HEK293T (cell line): ENCODE measurements around the gene SLAMF8.

Experiments used
- ARNT ChIP-seq: fragments of 450-650 bp; IDR thresholded peaks from 2 replicates; pipeline ENCODE4 v1.6.1; 2017; ENCODE audit warnings: mild to moderate bottlenecking
- BHLHE40 ChIP-seq: fragments of 450-650 bp; IDR thresholded peaks from 2 replicates; pipeline ENCODE4 v1.6.1; 2016; ENCODE audit warnings: mild to moderate bottlenecking, moderate library complexity, borderline replicate concordance
- ELF4 ChIP-seq: fragments of 450-650 bp; IDR thresholded peaks from 2 replicates; pipeline ENCODE4 v1.6.1; 2017; ENCODE audit warnings: antibody characterized with exemption
- FOXA1 ChIP-seq: fragments of 450-650 bp; IDR thresholded peaks from 2 replicates; pipeline ENCODE4 v1.6.1; 2016; ENCODE audit warnings: mild to moderate bottlenecking
- FOXK2 ChIP-seq: fragments of 450-650 bp; IDR thresholded peaks from 2 replicates; pipeline ENCODE4 v1.6.1; 2016; ENCODE audit warnings: mild to moderate bottlenecking
- FOXM1 ChIP-seq: fragments of 450-650 bp; IDR thresholded peaks from 2 replicates; pipeline ENCODE4 v1.6.1; 2017; ENCODE audit warnings: mild to moderate bottlenecking, borderline replicate concordance
- HDGF ChIP-seq: fragments of 450-650 bp; IDR thresholded peaks from 2 replicates; pipeline ENCODE4 v1.6.1; 2017; ENCODE audit warnings: antibody characterized with exemption, borderline replicate concordance
- L3MBTL2 ChIP-seq: fragments of 450-650 bp; conservative IDR thresholded peaks from 2 replicates; pipeline ENCODE4 v1.6.1; 2016; ENCODE audit warnings: mild to moderate bottlenecking
- LEF1 ChIP-seq: fragments of 450-650 bp; IDR thresholded peaks from 2 replicates; pipeline ENCODE4 v1.6.1; 2017; ENCODE audit warnings: mild to moderate bottlenecking, borderline replicate concordance
- NFRKB ChIP-seq: fragments of 450-650 bp; IDR thresholded peaks from 2 replicates; pipeline ENCODE4 v1.6.1; 2016; ENCODE audit warnings: mild to moderate bottlenecking, moderate library complexity
- SP1 ChIP-seq: fragments of 450-650 bp; IDR thresholded peaks from 2 replicates; pipeline ENCODE4 v1.6.1; 2017
- SUZ12 ChIP-seq: fragments of 450-650 bp; IDR thresholded peaks from 2 replicates; pipeline ENCODE4 v1.6.1; 2016; ENCODE audit warnings: mild to moderate bottlenecking
- ZNF384 ChIP-seq: fragments of 450-650 bp; IDR thresholded peaks from 2 replicates; pipeline ENCODE4 v1.6.1; 2016
- TF ChIP-seq, protein P1 (sequence below): fragments of 450-650 bp; IDR thresholded peaks from 2 replicates; pipeline ENCODE4 v1.6.1; 2016

- TF ChIP-seq FOXM1: no peak
- no peak for TF ChIP-seq BHLHE40
- TF ChIP-seq ARNT: no peak
- no peak for TF ChIP-seq ZNF384
- no peak for TF ChIP-seq FOXA1
- TF ChIP-seq FOXK2: no peak
- no peak for TF ChIP-seq SP1
- TF ChIP-seq SUZ12: no peak
- TF ChIP-seq HDGF: no peak
- TF ChIP-seq, protein P1, sequence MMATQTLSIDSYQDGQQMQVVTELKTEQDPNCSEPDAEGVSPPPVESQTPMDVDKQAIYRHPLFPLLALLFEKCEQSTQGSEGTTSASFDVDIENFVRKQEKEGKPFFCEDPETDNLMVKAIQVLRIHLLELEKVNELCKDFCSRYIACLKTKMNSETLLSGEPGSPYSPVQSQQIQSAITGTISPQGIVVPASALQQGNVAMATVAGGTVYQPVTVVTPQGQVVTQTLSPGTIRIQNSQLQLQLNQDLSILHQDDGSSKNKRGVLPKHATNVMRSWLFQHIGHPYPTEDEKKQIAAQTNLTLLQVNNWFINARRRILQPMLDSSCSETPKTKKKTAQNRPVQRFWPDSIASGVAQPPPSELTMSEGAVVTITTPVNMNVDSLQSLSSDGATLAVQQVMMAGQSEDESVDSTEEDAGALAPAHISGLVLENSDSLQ: no peak
- TF ChIP-seq ELF4: no peak
- TF ChIP-seq L3MBTL2: no peak
- TF ChIP-seq NFRKB: no peak
- no peak for TF ChIP-seq LEF1
Observed at GRCh38 chr1:159854693-159855192, 28.1 kb downstream of the SLAMF8 start.
